Measurements from ENCODE around the gene RARB. TPM values are rescaled to one million over a fixed set of nuclear protein-coding genes. Genes with fewer than 3 reads are reported as not detected.

The RARB gene
- total RNA-seq, 1 donor from 2014 or later: 15.0 TPM

- intact Hi-C loops (cut with DNase I): no loop called here
- Histone ChIP-seq H3K36me3 (no peaks in the 10 kb centered on the region), H3K9me3 (peaks cover 8% of the 10 kb centered on the region), H3K27ac (peak overlapping the region; percentile 34), H3K4me3 (no peak overlapping the region), H3K4me1 (peaks cover 20% of the 10 kb centered on the region), H3K27me3 (no peaks in the 10 kb centered on the region)
- DNase-seq (ENCODE audit: extremely low spot score in 2 of 2): peak in 1 of 2 donors; percentile 92
- TF ChIP-seq POLR2AphosphoS5 (IDR thresholded peaks at IDR 0.05; ENCODE audit: insufficient read depth in 1 of 2, low read depth in 1 of 2): no peak
- TF ChIP-seq POLR2A (IDR thresholded peaks at IDR 0.05): no peak
- TF ChIP-seq CTCF (IDR thresholded peaks at IDR 0.05): no peak
These were observed 108.7 kb downstream of the RARB start for GRCh38 chr3:25536521-25537391.

- no peak for DNase-seq (ENCODE audit: extremely low spot score in 2 of 2)
- Histone ChIP-seq H3K27ac (peak overlapping the region; percentile 34), H3K36me3 (no peaks in the 10 kb centered on the region), H3K4me3 (no peak overlapping the region), H3K4me1 (peaks cover 27% of the 10 kb centered on the region), H3K9me3 (peaks cover 4% of the 10 kb centered on the region), H3K27me3 (no peaks in the 10 kb centered on the region)
- no peak for TF ChIP-seq CTCF (IDR thresholded peaks at IDR 0.05)
- no peak for TF ChIP-seq POLR2A (IDR thresholded peaks at IDR 0.05)
- no peak for TF ChIP-seq POLR2AphosphoS5 (IDR thresholded peaks at IDR 0.05; ENCODE audit: insufficient read depth in 1 of 2, low read depth in 1 of 2)
- intact Hi-C loops (cut with DNase I): no loop called here
These were observed 109.5 kb downstream of the RARB start for GRCh38 chr3:25537516-25537915.

DNA sequence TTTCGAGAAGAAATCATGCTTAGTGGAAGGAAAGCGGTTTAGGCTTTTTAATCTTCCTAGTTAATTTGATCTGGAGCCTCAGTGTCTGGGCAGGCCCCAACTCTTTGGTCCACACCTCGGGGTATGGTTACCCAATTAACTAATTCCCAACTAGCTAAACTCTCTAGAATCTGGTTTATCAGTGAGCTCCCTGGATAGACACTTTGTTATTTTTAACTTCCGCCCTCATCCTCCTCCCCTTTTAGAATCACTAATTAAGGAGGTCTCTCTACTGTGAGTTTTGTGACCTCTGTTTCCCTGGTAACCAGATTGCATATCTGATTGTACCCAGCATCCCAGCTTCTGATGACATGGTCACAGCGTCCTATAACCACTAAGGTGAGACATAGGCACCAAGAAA is 112.2 kb downstream of the RARB start:
- H3K27ac ChIP-seq: no peak overlapping the region
- H3K27me3 ChIP-seq: no peaks in the 10 kb centered on the region
- no peak overlapping the region for H3K4me3 ChIP-seq
- H3K9me3 ChIP-seq: no peaks in the 10 kb centered on the region
- intact Hi-C loops (cut with DNase I): no loop called here
- DNase-seq (ENCODE audit: extremely low spot score in 2 of 2): no peak
- no peaks in the 10 kb centered on the region for H3K36me3 ChIP-seq
- H3K4me1 ChIP-seq: peaks cover 30% of the 10 kb centered on the region
- TF ChIP-seq POLR2A (IDR thresholded peaks at IDR 0.05): no peak
- no peak for TF ChIP-seq POLR2AphosphoS5 (IDR thresholded peaks at IDR 0.05; ENCODE audit: insufficient read depth in 1 of 2, low read depth in 1 of 2)
- no peak for TF ChIP-seq CTCF (IDR thresholded peaks at IDR 0.05)

GRCh38 chr3:25542492-25543039 is 114.5 kb downstream of the RARB start:
- no peak for DNase-seq (ENCODE audit: extremely low spot score in 2 of 2)

GRCh38 chr3:25547103-25547502 is 119.0 kb downstream of the RARB start:
- TF ChIP-seq CTCF (IDR thresholded peaks at IDR 0.05) (no peak), POLR2A (IDR thresholded peaks at IDR 0.05) (no peak), POLR2AphosphoS5 (IDR thresholded peaks at IDR 0.05; ENCODE audit: insufficient read depth in 1 of 2, low read depth in 1 of 2) (no peak)
- H3K9me3 ChIP-seq: no peaks in the 10 kb centered on the region
- no peak overlapping the region for H3K4me3 ChIP-seq
- H3K4me1 ChIP-seq: peaks cover 7% of the 10 kb centered on the region
- H3K27me3 ChIP-seq: no peaks in the 10 kb centered on the region
- no peaks in the 10 kb centered on the region for H3K36me3 ChIP-seq
- intact Hi-C loops (cut with DNase I): no loop called here
- no peak for DNase-seq (ENCODE audit: extremely low spot score in 2 of 2)
- H3K27ac ChIP-seq: no peak overlapping the region

More at GRCh38 chr3:25542492-25543039, 114.5 kb downstream of the RARB start:
- intact Hi-C loops (cut with DNase I): no loop called here
- Histone ChIP-seq H3K27ac (no peak overlapping the region), H3K36me3 (no peaks in the 10 kb centered on the region), H3K4me3 (no peak overlapping the region), H3K27me3 (no peaks in the 10 kb centered on the region), H3K4me1 (peaks cover 24% of the 10 kb centered on the region), H3K9me3 (no peaks in the 10 kb centered on the region)
- TF ChIP-seq POLR2A (IDR thresholded peaks at IDR 0.05) (no peak), POLR2AphosphoS5 (IDR thresholded peaks at IDR 0.05; ENCODE audit: insufficient read depth in 1 of 2, low read depth in 1 of 2) (no peak)

Measured in vagina (tissue), 2 donors.